ENCODE results near the gene ZCCHC2. TPM values are rescaled to one million over a fixed set of nuclear protein-coding genes. Genes with fewer than 3 reads are reported as not detected.

Gene ZCCHC2
- total and polyA plus RNA-seq, 9 of the 15 experiments (the other 6 are each of a cell fraction or from before 2014, with no cell fraction given), result 1.0 to 9.2 (median 6.0) TPM

DNA sequence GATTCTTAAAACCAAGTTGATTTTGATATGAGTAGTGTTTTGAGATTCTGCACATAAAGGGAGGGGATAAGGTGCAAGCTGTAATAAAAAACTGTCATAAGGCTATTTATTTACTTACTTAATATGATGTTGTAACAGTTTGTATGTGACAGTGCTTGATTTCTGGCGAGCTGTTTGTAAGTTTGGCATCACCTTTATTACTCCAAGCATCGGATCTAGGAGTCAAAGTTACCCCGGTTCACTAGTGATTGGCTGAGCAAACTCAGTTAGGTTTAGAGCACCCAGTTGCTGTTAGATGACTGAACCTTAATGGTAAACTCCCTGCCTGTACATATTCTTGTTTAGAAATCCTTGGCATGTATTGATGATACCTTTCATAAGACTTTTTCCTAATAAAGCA lies 16.1 kb downstream of the ZCCHC2 start (continued):
- TF ChIP-seq ZNF695 (CRISPR knock-in tag; IDR thresholded peaks at IDR 0.05), result no peak
- TF ChIP-seq SRSF7 (optimal IDR thresholded peaks at IDR 0.05; ENCODE audit: low read depth, low read length), result no peak
- TF ChIP-seq ZEB2 (IDR thresholded peaks at IDR 0.05), result no peak
- no peak for TF ChIP-seq ZNF316 (IDR thresholded peaks at IDR 0.05)
- no peak for TF ChIP-seq JUND (IDR thresholded peaks at IDR 0.05; ENCODE audit: borderline replicate concordance, low read depth, low read length)
- TF ChIP-seq JUND (tag; IDR thresholded peaks at IDR 0.05; ENCODE audit: borderline replicate concordance, low read depth, low read length), result no peak
- TF ChIP-seq KDM5B (IDR thresholded peaks at IDR 0.05; ENCODE audit: insufficient replicate concordance, low read depth, low read length), result no peak
- TF ChIP-seq ZNF644 (tag; IDR thresholded peaks at IDR 0.05; ENCODE audit: low read depth), result no peak
- no peak for TF ChIP-seq FOS (IDR thresholded peaks at IDR 0.05; ENCODE audit: extremely low read depth, insufficient read length)
- no peak for TF ChIP-seq CHD4 (IDR thresholded peaks at IDR 0.05; ENCODE audit: insufficient read depth, insufficient replicate concordance, low read depth, low read length, poor library complexity, severe bottlenecking)
- TF ChIP-seq, protein P1, sequence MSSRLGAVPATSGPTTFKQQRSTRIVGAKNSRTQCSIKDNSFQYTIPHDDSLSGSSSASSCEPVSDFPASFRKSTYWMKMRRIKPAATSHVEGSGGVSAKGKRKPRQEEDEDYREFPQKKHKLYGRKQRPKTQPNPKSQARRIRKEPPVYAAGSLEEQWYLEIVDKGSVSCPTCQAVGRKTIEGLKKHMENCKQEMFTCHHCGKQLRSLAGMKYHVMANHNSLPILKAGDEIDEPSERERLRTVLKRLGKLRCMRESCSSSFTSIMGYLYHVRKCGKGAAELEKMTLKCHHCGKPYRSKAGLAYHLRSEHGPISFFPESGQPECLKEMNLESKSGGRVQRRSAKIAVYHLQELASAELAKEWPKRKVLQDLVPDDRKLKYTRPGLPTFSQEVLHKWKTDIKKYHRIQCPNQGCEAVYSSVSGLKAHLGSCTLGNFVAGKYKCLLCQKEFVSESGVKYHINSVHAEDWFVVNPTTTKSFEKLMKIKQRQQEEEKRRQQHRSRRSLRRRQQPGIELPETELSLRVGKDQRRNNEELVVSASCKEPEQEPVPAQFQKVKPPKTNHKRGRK (tag; IDR thresholded peaks at IDR 0.05), result no peak

Measured in K562 (cell line).